ENCODE measurements around the gene ASTN1.

GRCh38 chr1:177012342-177012925 is 152.1 kb downstream of the ASTN1 start:
- TF ChIP-seq CTCF (IDR thresholded peaks at IDR 0.05; ENCODE audit: insufficient read depth, low read length) (no peak), POLR2AphosphoS5 (IDR thresholded peaks at IDR 0.05; ENCODE audit: low read depth) (no peak), REST (IDR thresholded peaks at IDR 0.05; ENCODE audit: insufficient replicate concordance, low read depth) (no peak), GABPA (IDR thresholded peaks at IDR 0.05; ENCODE audit: low read depth) (no peak), SPI1 (IDR thresholded peaks at IDR 0.05; ENCODE audit: borderline replicate concordance, low read depth) (no peak)

All from HL-60 (cell line).